ENCODE results near the gene KRTAP5-4. TPM values are rescaled to one million over a fixed set of nuclear protein-coding genes. Genes with fewer than 3 reads are reported as not detected.

The KRTAP5-4 gene
- total RNA-seq, 3 donors from 2014 or later = not detected

DNA sequence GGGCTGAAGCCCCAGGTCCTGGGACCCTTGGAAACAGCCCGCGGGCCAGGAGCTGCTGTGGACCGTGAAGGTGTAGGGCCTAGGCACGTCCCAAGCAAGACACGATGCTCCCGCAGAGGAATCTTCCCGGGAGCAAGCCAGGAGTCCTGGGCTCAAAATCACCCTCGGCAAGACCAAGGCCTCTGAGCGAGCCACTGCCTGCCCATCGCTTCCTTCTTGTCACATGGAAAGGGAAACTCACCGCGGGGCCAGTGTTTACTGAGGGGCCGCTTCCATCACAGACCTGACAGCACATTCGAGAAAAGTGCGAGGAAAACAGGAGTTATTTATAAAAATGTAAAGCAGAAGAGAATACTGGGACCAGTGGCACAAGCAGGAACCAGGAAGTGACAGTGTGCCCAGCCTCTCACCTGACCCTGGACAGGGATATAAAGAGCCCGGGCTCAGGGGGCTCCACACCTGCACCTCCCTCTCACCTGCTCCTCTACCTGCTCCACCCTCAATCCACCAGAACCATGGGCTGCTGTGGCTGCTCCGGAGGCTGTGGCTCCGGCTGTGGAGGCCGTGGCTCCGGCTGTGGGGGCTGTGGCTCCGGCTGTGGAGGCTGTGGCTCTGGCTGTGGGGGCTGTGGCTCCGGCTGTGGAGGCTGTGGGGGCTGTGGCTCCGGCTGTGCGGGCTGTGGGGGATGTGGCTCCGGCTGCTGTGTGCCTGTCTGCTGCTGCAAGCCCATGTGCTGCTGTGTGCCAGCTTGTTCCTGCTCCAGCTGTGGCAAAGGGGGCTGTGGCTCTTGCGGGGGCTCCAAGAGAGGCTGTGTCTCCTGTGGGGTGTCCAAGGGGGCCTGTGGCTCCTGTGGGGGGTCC lies 7.6 kb upstream of the KRTAP5-4 start, which contains the start of gene KRTAP5-5:
TSS of gene KRTAP5-5 (plus strand) at position 450 of the 860 bp plus-strand sequence. CDS start at position 516, 66 bp downstream.
- intact Hi-C loops (cut with DNase I, micrococcal nuclease) = no loop called here
- H3K4me1 ChIP-seq (ENCODE audit: low read depth) = peaks cover 5% of the 10 kb centered on the region
- no peak for DNase-seq
- H3K4me3 ChIP-seq = no peak within 1 kb of the TSS
- no peaks in the 10 kb centered on the region for H3K36me3 ChIP-seq (ENCODE audit: low read depth)
- H3K9me3 ChIP-seq = no peaks in the 10 kb centered on the region
- TF ChIP-seq CTCF (IDR thresholded peaks at IDR 0.05) = no peak
- ATAC-seq = peak; percentile 41

- intact Hi-C loops (cut with DNase I, micrococcal nuclease) = no loop called here
- Histone ChIP-seq H3K36me3 (ENCODE audit: low read depth) (no peaks in the 10 kb centered on the region), H3K4me1 (ENCODE audit: low read depth) (peaks cover 5% of the 10 kb centered on the region), H3K9me3 (no peaks in the 10 kb centered on the region), H3K4me3 (no peak overlapping the region)
- TF ChIP-seq CTCF (IDR thresholded peaks at IDR 0.05) = peak; percentile 91
- ATAC-seq (peak; percentile 95), DNase-seq (peak in 2 of 3 donors; percentile 59 to 76)
Observed at GRCh38 chr11:1628506-1629325, 6.8 kb upstream of the KRTAP5-4 start.

DNA sequence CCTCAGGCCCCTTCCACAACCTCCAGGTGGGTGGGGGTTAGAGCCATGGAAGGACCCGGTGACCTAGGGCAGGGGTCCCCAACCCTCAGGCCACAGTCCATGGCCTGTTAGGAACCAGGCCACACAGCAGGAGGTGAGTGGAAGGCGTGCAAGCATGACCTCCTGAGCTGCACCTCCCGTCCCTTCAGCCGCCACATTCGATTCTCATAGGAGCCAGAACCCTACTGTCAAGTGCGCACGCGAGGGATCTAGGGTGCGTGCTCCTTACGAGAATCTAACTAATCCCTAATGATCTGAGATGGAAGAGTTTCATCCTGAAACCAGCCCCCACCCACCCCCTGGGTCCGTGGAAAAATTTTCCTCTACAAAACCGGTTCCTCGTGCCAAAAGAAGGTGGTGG lies 3.6 kb upstream of the KRTAP5-4 start:
- ATAC-seq (no peak), DNase-seq (no peak)
- intact Hi-C loops (cut with DNase I, micrococcal nuclease) = no loop called here
- Histone ChIP-seq H3K4me1 (ENCODE audit: low read depth) (peaks cover 5% of the 10 kb centered on the region), H3K4me3 (no peak overlapping the region), H3K36me3 (ENCODE audit: low read depth) (no peaks in the 10 kb centered on the region), H3K9me3 (no peaks in the 10 kb centered on the region)
- TF ChIP-seq CTCF (IDR thresholded peaks at IDR 0.05) = no peak

GRCh38 chr11:1624621-1625020 lies 2.7 kb upstream of the KRTAP5-4 start:
- Histone ChIP-seq H3K4me1 (ENCODE audit: low read depth) (peaks cover 5% of the 10 kb centered on the region), H3K9me3 (no peaks in the 10 kb centered on the region), H3K4me3 (no peak overlapping the region), H3K36me3 (ENCODE audit: low read depth) (no peaks in the 10 kb centered on the region)
- intact Hi-C loops (cut with DNase I, micrococcal nuclease) = no loop called here
- DNase-seq (no peak), ATAC-seq (no peak)
- no peak for TF ChIP-seq CTCF (IDR thresholded peaks at IDR 0.05)

DNA sequence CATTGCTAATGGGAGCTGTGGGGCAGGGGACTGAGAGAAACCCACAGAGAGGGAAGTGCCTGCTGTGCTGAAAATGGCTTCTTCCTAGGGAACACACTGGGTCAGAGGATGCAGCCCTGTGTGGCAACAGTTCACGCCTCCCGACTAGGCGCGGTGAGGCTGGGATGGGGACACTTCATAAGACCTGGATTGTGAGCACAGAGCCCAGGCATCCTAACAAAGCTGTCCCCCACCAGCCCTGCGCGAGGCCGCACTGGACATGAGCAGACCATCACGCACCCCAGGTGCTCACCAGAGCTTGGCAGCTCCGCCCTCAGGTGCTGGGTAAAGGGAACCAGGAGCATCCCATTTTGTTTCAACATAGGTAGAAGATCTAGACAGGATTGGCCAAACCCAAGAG lies 1.8 kb upstream of the KRTAP5-4 start:
- no peak for ATAC-seq
- Histone ChIP-seq H3K4me3 (no peak overlapping the region), H3K4me1 (ENCODE audit: low read depth) (peaks cover 2% of the 10 kb centered on the region), H3K36me3 (ENCODE audit: low read depth) (no peaks in the 10 kb centered on the region), H3K9me3 (no peaks in the 10 kb centered on the region)
- TF ChIP-seq CTCF (IDR thresholded peaks at IDR 0.05) = no peak
- intact Hi-C loops (cut with DNase I, micrococcal nuclease) = no loop called here
- no peak for DNase-seq
